ENCODE results near the gene UAP1L1.

- TF ChIP-seq CTCF (IDR thresholded peaks at IDR 0.05) (no peak), POLR2A (IDR thresholded peaks at IDR 0.05) (no peak)
Measured at GRCh38 chr9:137037035-137037434, 40.3 kb upstream of the UAP1L1 start.

All from breast epithelium (tissue), 3 donors.